Measurements from ENCODE around the gene APOBR. TPM values are rescaled to one million over a fixed set of nuclear protein-coding genes. Genes with fewer than 3 reads are reported as not detected.

Gene APOBR
- total RNA-seq, 1 experiment from 2014 or later = 0.05 TPM

GRCh38 chr16:28486266-28486665, 8.2 kb upstream of the APOBR start:
- no peak overlapping the region for H3K27ac ChIP-seq (ENCODE audit: low read depth, low read length)

More at GRCh38 chr16:28486266-28486665, 8.2 kb upstream of the APOBR start:
- H3K4me1 ChIP-seq (ENCODE audit: control insufficient read depth in 1 of 2, insufficient read depth in 2 of 2, low read length in 2 of 2) = peaks cover 0 to 6% of the 10 kb centered on the region in 2 experiments; a peak in 2 of 4 replicates
- ChIA-PET POLR2A (no interaction called here), RAD21 (ENCODE audit: low non-redundant PET in 1 of 2, low total read pairs in 2 of 2, uncharacterized antibody in 2 of 2, unreplicated experiment in 2 of 2) (no interaction called here), CTCF (no interaction called here)
- no peak overlapping the region for H3K4me3 ChIP-seq (replicated peaks in 1 of 2; ENCODE audit: low read depth in 1 of 2, low read length in 2 of 2)
- no TSS peak for BruUV-seq (replicated peaks)
- no peak overlapping the region for H3K9ac ChIP-seq (ENCODE audit: low read length)
- no peak overlapping the region for H3K4me2 ChIP-seq (ENCODE audit: low read length)
- peaks cover under 1% of the 10 kb centered on the region; the same call in 1 of the 2 replicates for H3K79me2 ChIP-seq (ENCODE audit: insufficient read depth, low read length)
- intact Hi-C loops (cut with micrococcal nuclease) = no loop called here
- H3K36me3 ChIP-seq (ENCODE audit: control insufficient read depth in 1 of 2, insufficient read depth in 2 of 2, low read length in 2 of 2) = peaks cover 0 to 9% of the 10 kb centered on the region in 2 experiments; a peak in 2 of 4 replicates
- no peaks in the 10 kb centered on the region for H3K9me3 ChIP-seq (ENCODE audit: control insufficient read depth in 1 of 2, insufficient read depth in 1 of 2, low read depth in 1 of 2, low read length in 2 of 2)
- ATAC-seq (no peak), DNase-seq (ENCODE audit: low read depth, low spot score) (no peak)
- H3K9me2 ChIP-seq (ENCODE audit: insufficient read depth) = no peaks in the 10 kb centered on the region
- H3K27me3 ChIP-seq (ENCODE audit: insufficient read depth, low read length) = no peaks in the 10 kb centered on the region
- H4K20me1 ChIP-seq (ENCODE audit: insufficient read depth) = no peaks in the 10 kb centered on the region
- no peak for TF ChIP-seq YY1 (IDR thresholded peaks at IDR 0.05; ENCODE audit: extremely low read depth, insufficient replicate concordance, low read depth, low read length)
- no peak for TF ChIP-seq ATF3 (IDR thresholded peaks at IDR 0.05)
- no peak for TF ChIP-seq ZNF274 (IDR thresholded peaks at IDR 0.05; ENCODE audit: low read depth, low read length)
- TF ChIP-seq REST (IDR thresholded peaks at IDR 0.05; ENCODE audit: low read depth) = no peak
- no peak for TF ChIP-seq SP1 (IDR thresholded peaks at IDR 0.05; ENCODE audit: low read depth)
- TF ChIP-seq CEBPB (IDR thresholded peaks at IDR 0.05; ENCODE audit: low read depth) = no peak
- no peak for TF ChIP-seq EZH2 (IDR thresholded peaks at IDR 0.05)
- TF ChIP-seq, protein P1, sequence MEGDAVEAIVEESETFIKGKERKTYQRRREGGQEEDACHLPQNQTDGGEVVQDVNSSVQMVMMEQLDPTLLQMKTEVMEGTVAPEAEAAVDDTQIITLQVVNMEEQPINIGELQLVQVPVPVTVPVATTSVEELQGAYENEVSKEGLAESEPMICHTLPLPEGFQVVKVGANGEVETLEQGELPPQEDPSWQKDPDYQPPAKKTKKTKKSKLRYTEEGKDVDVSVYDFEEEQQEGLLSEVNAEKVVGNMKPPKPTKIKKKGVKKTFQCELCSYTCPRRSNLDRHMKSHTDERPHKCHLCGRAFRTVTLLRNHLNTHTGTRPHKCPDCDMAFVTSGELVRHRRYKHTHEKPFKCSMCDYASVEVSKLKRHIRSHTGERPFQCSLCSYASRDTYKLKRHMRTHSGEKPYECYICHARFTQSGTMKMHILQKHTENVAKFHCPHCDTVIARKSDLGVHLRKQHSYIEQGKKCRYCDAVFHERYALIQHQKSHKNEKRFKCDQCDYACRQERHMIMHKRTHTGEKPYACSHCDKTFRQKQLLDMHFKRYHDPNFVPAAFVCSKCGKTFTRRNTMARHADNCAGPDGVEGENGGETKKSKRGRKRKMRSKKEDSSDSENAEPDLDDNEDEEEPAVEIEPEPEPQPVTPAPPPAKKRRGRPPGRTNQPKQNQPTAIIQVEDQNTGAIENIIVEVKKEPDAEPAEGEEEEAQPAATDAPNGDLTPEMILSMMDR (IDR thresholded peaks at IDR 0.05 in 2 of 3, conservative IDR thresholded peaks at IDR 0.05 in 1 of 3; ENCODE audit: borderline replicate concordance in 1 of 3, insufficient read depth in 1 of 3, low read depth in 2 of 3, low read length in 2 of 3) = no peak
- no peak for TF ChIP-seq EGR1 (IDR thresholded peaks at IDR 0.05; ENCODE audit: low read depth)
- TF ChIP-seq EZH2phosphoT487 (IDR thresholded peaks at IDR 0.05; ENCODE audit: borderline replicate concordance) = no peak
- TF ChIP-seq FOSL1 (IDR thresholded peaks at IDR 0.05; ENCODE audit: low read depth) = no peak
- no peak for TF ChIP-seq POLR2AphosphoS5 (IDR thresholded peaks at IDR 0.05; ENCODE audit: low read depth, low read length)
- TF ChIP-seq ELF1 (IDR thresholded peaks at IDR 0.05; ENCODE audit: borderline replicate concordance, low read depth) = no peak
- no peak for TF ChIP-seq TCF7L2 (IDR thresholded peaks at IDR 0.05; ENCODE audit: borderline replicate concordance, extremely low read depth, insufficient read depth, insufficient read length)
- TF ChIP-seq, protein P2, sequence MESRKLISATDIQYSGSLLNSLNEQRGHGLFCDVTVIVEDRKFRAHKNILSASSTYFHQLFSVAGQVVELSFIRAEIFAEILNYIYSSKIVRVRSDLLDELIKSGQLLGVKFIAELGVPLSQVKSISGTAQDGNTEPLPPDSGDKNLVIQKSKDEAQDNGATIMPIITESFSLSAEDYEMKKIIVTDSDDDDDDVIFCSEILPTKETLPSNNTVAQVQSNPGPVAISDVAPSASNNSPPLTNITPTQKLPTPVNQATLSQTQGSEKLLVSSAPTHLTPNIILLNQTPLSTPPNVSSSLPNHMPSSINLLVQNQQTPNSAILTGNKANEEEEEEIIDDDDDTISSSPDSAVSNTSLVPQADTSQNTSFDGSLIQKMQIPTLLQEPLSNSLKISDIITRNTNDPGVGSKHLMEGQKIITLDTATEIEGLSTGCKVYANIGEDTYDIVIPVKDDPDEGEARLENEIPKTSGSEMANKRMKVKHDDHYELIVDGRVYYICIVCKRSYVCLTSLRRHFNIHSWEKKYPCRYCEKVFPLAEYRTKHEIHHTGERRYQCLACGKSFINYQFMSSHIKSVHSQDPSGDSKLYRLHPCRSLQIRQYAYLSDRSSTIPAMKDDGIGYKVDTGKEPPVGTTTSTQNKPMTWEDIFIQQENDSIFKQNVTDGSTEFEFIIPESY (IDR thresholded peaks at IDR 0.05; ENCODE audit: extremely low read depth, insufficient replicate concordance, low read length) = no peak
- TF ChIP-seq RAD21 (IDR thresholded peaks at IDR 0.05; ENCODE audit: low read depth) = no peak
- TF ChIP-seq CBX3 (IDR thresholded peaks at IDR 0.05; ENCODE audit: low read depth) = no peak
- no peak for TF ChIP-seq ZFX (IDR thresholded peaks at IDR 0.05)
- H2AFZ ChIP-seq (ENCODE audit: low read depth, low read length, poor library complexity, severe bottlenecking) = no peak overlapping the region
